ENCODE measurements around the gene DARS1.

GRCh38 chr2:135994281-135994680, 8.9 kb upstream of the DARS1 start:
- no peak for TF ChIP-seq POLR2AphosphoS5 (IDR thresholded peaks at IDR 0.05)
- TF ChIP-seq CTCF (IDR thresholded peaks at IDR 0.05): no peak
- TF ChIP-seq POLR2A (IDR thresholded peaks at IDR 0.05): no peak
